ENCODE measurements around the gene INMT. TPM values are rescaled to one million over a fixed set of nuclear protein-coding genes. Genes with fewer than 3 reads are reported as not detected.

Gene INMT
- total and polyA plus RNA-seq, 7 donors: 3.7 to 39.6 (median 9.6) TPM

- H3K27me3 ChIP-seq: no peaks in the 10 kb centered on the region
- peak overlapping the region in 3 of 4 donors; percentile 20 to 44 (median 32) for H3K4me3 ChIP-seq
- no peaks in the 10 kb centered on the region for H3K9me3 ChIP-seq
- H3K36me3 ChIP-seq: no peaks in the 10 kb centered on the region
- peak overlapping the region; percentile 70 to 83 (median 79) for H3K27ac ChIP-seq
- TF ChIP-seq POLR2A (IDR thresholded peaks at IDR 0.05): no peak
- TF ChIP-seq POLR2AphosphoS5 (IDR thresholded peaks at IDR 0.05): no peak
- TF ChIP-seq EP300 (IDR thresholded peaks at IDR 0.05): no peak
- peaks cover 0 to 62% (median 52%) of the 10 kb centered on the region in 4 donors for H3K4me1 ChIP-seq
- 84 to 93% methylated on average over 6 of the region's 6 CpGs for WGBS, 2 donors
- DNase-seq: no peak
- intact Hi-C loops (cut with DNase I): no loop called here
Measured at GRCh38 chr7:30752484-30752883, 549 bp downstream of the INMT start.

GRCh38 chr7:30752979-30753378 is 1.0 kb downstream of the INMT start:
- Histone ChIP-seq H3K36me3 (no peaks in the 10 kb centered on the region), H3K9me3 (no peaks in the 10 kb centered on the region), H3K4me1 (peaks cover 0 to 65% (median 53%) of the 10 kb centered on the region in 4 donors), H3K27ac (peak overlapping the region; percentile 70 to 83 (median 79)), H3K4me3 (peak overlapping the region in 3 of 4 donors; percentile 20 to 44 (median 32)), H3K27me3 (no peaks in the 10 kb centered on the region)
- whole genome bisulfite sequencing, 2 donors: 24 to 43% methylated on average over 5 of the region's 5 CpGs
- peak; percentile 95 for DNase-seq
- intact Hi-C loops (cut with DNase I): no loop called here
- TF ChIP-seq EP300 (IDR thresholded peaks at IDR 0.05) (no peak), POLR2A (IDR thresholded peaks at IDR 0.05) (no peak), POLR2AphosphoS5 (IDR thresholded peaks at IDR 0.05) (peak; percentile 31 to 63 (median 60)), CTCF (IDR thresholded peaks at IDR 0.05) (no peak)

GRCh38 chr7:30754315-30754877 is 2.5 kb downstream of the INMT start:
- no peak for TF ChIP-seq POLR2AphosphoS5 (IDR thresholded peaks at IDR 0.05)
- no peak for TF ChIP-seq POLR2A (IDR thresholded peaks at IDR 0.05)
- TF ChIP-seq CTCF (IDR thresholded peaks at IDR 0.05): no peak
- TF ChIP-seq EP300 (IDR thresholded peaks at IDR 0.05): no peak
- Histone ChIP-seq H3K27me3 (no peaks in the 10 kb centered on the region), H3K9me3 (no peaks in the 10 kb centered on the region), H3K4me3 (no peak overlapping the region), H3K4me1 (peaks cover 0 to 65% (median 53%) of the 10 kb centered on the region in 4 donors), H3K36me3 (no peaks in the 10 kb centered on the region), H3K27ac (peak overlapping the region in 1 of 4 donors; percentile 83)
- intact Hi-C loops (cut with DNase I): no loop called here
- WGBS, 2 donors: 87 to 91% methylated on average over 6 of the region's 6 CpGs
- DNase-seq: no peak

- H3K27ac ChIP-seq: peak overlapping the region; percentile 51 to 68 (median 62)
- H3K9me3 ChIP-seq: no peaks in the 10 kb centered on the region
- 86 to 94% methylated on average over 22 of the region's 22 CpGs for WGBS, 2 donors
- peak overlapping the region in 1 of 4 donors; percentile 15 for H3K4me3 ChIP-seq
- H3K4me1 ChIP-seq: peaks cover 0 to 60% (median 48%) of the 10 kb centered on the region in 4 donors
- H3K27me3 ChIP-seq: no peaks in the 10 kb centered on the region
- DNase-seq: peak; percentile 93
- H3K36me3 ChIP-seq: no peaks in the 10 kb centered on the region
- peak; percentile 22 to 70 (median 56) for TF ChIP-seq POLR2AphosphoS5 (IDR thresholded peaks at IDR 0.05)
- TF ChIP-seq CTCF (IDR thresholded peaks at IDR 0.05): no peak
- no peak for TF ChIP-seq POLR2A (IDR thresholded peaks at IDR 0.05)
- intact Hi-C loops (cut with DNase I): no loop called here
Measured at GRCh38 chr7:30755384-30756154, 3.6 kb downstream of the INMT start.

- H3K4me1 ChIP-seq: peaks cover 0 to 45% (median 34%) of the 10 kb centered on the region in 4 donors
- H3K36me3 ChIP-seq: no peaks in the 10 kb centered on the region
- intact Hi-C loops (cut with DNase I): no loop called here
- 80 to 86% methylated on average over 6 of the region's 6 CpGs for WGBS, 2 donors
- no peaks in the 10 kb centered on the region for H3K9me3 ChIP-seq
- DNase-seq: peak; percentile 60
- H3K4me3 ChIP-seq: no peak overlapping the region
- H3K27me3 ChIP-seq: no peaks in the 10 kb centered on the region
- peak overlapping the region in 3 of 4 donors; percentile 9 to 49 (median 33) for H3K27ac ChIP-seq
- no peak for TF ChIP-seq POLR2AphosphoS5 (IDR thresholded peaks at IDR 0.05)
- no peak for TF ChIP-seq POLR2A (IDR thresholded peaks at IDR 0.05)
- no peak for TF ChIP-seq EP300 (IDR thresholded peaks at IDR 0.05)
- no peak for TF ChIP-seq CTCF (IDR thresholded peaks at IDR 0.05)
Measured at GRCh38 chr7:30757342-30757692, 5.4 kb downstream of the INMT start.
